ENCODE data around the gene SLC5A9. TPM values are rescaled to one million over a fixed set of nuclear protein-coding genes. Genes with fewer than 3 reads are reported as not detected.

Gene SLC5A9
- polyA plus RNA-seq, 1 donor = 133 TPM

DNA sequence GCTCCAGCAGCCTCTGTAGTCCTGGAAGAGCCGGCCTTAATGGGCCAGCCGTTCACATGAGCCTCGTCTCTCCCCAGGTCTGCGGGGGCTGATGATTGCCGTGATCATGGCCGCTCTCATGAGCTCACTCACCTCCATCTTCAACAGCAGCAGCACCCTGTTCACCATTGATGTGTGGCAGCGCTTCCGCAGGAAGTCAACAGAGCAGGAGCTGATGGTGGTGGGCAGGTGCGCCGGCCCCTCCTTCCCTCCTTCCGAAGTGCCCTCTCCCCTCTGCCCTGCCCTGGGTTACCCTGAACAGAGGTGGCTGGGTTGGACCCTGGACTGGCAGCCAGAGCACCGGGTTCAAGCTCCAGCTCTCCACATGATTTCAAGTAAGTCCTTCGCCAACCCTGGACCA is 13.1 kb downstream of the SLC5A9 start:
- WGBS (ENCODE audit: insufficient coverage, low lambda C conversion rate) = no CpG with 5 or more reads among the region's 13 CpGs

DNA sequence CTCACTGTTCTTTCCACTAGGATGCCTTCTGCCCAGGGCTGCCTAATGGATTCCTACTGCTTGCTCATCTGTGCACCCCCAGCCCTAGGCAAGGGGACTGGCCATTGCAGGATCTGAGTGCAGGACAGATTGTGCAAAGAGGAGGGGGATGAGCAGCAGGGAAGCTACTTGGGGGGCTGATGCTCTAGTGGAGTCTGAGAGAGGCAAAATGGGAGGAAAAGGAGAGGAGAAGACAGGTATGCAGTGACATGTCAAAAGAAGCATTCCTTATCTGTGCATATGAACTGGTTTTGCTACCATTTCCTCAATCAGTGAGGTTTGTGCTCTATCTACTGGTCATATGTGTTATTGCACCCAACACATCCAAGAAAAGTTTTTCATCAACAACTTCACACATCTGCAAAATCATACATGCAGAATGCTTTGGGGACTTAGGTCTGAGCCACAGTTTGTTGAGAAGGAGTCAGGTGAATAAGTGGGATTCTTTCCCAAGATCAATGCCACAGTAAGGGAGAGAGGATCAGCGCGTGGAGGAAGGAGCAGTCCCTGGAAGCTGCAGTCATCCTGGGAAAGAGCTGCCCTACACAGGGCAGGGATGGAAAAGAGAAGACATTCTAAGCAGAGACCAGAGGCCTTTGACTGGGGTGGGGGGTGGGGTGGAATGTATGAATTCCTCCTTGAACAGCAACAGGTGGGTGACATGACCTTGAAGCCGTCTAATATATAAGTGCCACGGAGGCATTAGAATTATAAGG is 14.4 kb downstream of the SLC5A9 start:
- Histone ChIP-seq H3K4me1 (ENCODE audit: control insufficient read depth, insufficient read depth, low read length) (peaks cover 13% of the 10 kb centered on the region), H3K9me3 (ENCODE audit: control insufficient read depth, low read depth, low read length) (no peaks in the 10 kb centered on the region), H3K4me3 (ENCODE audit: low read length) (no peak overlapping the region), H3K36me3 (ENCODE audit: control insufficient read depth, insufficient read depth, low read length) (peaks cover 70% of the 10 kb centered on the region), H3K27me3 (ENCODE audit: control insufficient read depth, insufficient read depth, low read length) (no peaks in the 10 kb centered on the region), H3K27ac (ENCODE audit: low read length) (no peak overlapping the region)
- WGBS (ENCODE audit: insufficient coverage, low lambda C conversion rate) = no CpG with 5 or more reads among the region's 4 CpGs
- peak in 1 of 2 donors; percentile 36 for DNase-seq

More for the DNA sequence above, 13.1 kb downstream of the SLC5A9 start:
- no peak for DNase-seq
- Histone ChIP-seq H3K27me3 (ENCODE audit: control insufficient read depth, insufficient read depth, low read length) (no peaks in the 10 kb centered on the region), H3K36me3 (ENCODE audit: control insufficient read depth, insufficient read depth, low read length) (peaks cover 82% of the 10 kb centered on the region), H3K4me3 (ENCODE audit: low read length) (no peak overlapping the region), H3K4me1 (ENCODE audit: control insufficient read depth, insufficient read depth, low read length) (peaks cover 10% of the 10 kb centered on the region), H3K9me3 (ENCODE audit: control insufficient read depth, low read depth, low read length) (no peaks in the 10 kb centered on the region), H3K27ac (ENCODE audit: low read length) (no peak overlapping the region)

DNA sequence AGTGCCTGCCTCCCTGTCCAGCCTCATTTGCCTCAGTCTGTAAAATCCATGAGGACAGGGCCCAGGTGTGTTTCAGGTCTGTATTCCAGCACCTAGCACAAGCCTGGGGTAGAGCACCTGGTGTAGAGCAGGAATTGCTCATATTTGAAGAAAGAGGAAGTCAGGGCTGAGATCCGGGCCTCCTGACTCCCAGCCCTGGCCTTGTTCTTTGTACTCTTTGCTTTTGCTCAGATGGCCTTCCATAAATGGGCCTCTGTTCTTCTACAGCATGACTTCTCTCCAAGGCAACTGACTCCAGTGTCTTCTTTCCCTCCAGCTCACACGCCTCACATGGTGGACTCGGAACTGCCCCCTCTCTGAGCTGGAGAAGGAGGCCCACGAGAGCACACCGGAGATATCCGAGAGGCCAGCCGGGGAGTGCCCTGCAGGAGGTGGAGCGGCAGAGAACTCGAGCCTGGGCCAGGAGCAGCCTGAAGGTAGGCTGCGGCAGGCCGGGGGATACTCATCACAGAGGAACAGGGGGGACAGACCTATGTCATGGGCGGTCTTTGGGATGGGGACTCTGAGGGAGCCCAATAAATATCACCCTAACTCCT is 19.7 kb downstream of the SLC5A9 start:
- Histone ChIP-seq H3K27me3 (ENCODE audit: control insufficient read depth, insufficient read depth, low read length) (no peaks in the 10 kb centered on the region), H3K9me3 (ENCODE audit: control insufficient read depth, low read depth, low read length) (no peaks in the 10 kb centered on the region), H3K4me1 (ENCODE audit: control insufficient read depth, insufficient read depth, low read length) (peaks cover 19% of the 10 kb centered on the region), H3K27ac (ENCODE audit: low read length) (peak overlapping the region; percentile 29), H3K4me3 (ENCODE audit: low read length) (no peak overlapping the region), H3K36me3 (ENCODE audit: control insufficient read depth, insufficient read depth, low read length) (peaks cover 52% of the 10 kb centered on the region)
- no CpG with 5 or more reads among the region's 12 CpGs for WGBS (ENCODE audit: insufficient coverage, low lambda C conversion rate)
- DNase-seq = peak; percentile 28 to 72

DNA sequence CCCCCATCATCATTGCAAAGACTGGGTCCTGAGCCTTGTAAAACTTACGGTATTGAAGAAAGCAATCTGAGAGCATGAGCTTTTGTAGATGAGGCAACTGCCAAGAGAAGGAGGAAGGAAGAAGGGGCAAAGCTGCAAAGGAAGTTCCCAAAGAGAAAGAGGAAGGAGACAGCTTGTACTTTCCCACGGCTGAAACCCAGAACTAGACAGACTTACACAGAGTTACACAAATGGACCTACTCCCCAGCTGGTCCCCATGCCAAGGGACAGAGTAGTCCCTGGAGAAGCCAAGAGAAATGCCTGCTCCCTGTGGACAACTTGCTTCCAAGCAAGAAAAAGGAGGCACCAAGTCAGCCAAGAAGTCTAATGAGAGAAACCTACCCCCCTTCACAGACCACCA is 22.6 kb downstream of the SLC5A9 start:
- 80% methylated on average over 1 of the region's 2 CpGs for WGBS (ENCODE audit: insufficient coverage, low lambda C conversion rate)
- peaks cover 42% of the 10 kb centered on the region for H3K36me3 ChIP-seq (ENCODE audit: control insufficient read depth, insufficient read depth, low read length)

DNA sequence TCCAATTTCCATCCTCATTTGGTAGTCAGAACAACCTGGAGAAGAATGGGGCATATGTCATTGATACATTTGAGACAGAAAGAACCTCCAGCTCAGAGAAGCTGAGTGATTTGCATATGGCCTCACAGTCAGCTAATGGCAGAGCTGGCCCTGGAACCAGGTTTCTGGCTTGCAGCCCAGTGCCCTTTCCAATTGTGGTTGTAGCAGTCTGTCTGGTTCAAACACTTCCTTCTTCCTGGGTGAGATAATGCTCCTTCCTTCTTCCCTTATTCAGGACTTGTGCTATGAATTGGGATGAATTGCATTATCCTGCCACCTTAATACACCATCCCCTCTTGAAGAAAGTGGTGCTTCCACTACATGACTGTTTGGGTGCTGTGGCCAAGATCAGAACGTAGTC is 24.2 kb downstream of the SLC5A9 start:
- peak in 1 of 2 donors; percentile 39 for DNase-seq
- no peaks in the 10 kb centered on the region for H3K9me3 ChIP-seq (ENCODE audit: control insufficient read depth, low read depth, low read length)
- WGBS (ENCODE audit: insufficient coverage, low lambda C conversion rate) = no CpG with 5 or more reads among the region's 1 CpG

More for the DNA sequence above, 22.6 kb downstream of the SLC5A9 start:
- DNase-seq = no peak
- Histone ChIP-seq H3K27me3 (ENCODE audit: control insufficient read depth, insufficient read depth, low read length) (no peaks in the 10 kb centered on the region), H3K9me3 (ENCODE audit: control insufficient read depth, low read depth, low read length) (no peaks in the 10 kb centered on the region), H3K4me3 (ENCODE audit: low read length) (no peak overlapping the region), H3K27ac (ENCODE audit: low read length) (no peak overlapping the region), H3K4me1 (ENCODE audit: control insufficient read depth, insufficient read depth, low read length) (peaks cover 24% of the 10 kb centered on the region)

DNA sequence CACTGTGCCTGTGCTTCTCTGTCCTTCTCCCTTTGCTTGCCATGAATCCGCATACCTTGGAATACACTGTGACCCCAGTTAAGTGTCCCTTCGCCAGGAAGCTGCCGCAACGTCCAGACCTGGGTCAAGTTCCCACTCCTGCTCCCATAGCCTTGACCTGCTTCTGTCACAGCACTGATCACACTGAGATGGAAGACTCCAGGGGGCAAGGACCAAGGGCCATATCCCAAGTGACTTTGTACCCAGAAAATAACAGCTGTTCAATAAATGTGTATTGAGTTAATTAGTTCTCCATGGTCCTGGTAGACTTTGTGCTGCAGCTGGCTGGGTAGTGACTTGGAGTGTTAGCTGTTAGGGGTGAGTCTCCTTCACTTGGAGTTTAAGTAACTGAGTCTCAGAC is 25.8 kb downstream of the SLC5A9 start:
- no peak overlapping the region for H3K27ac ChIP-seq (ENCODE audit: low read length)
- peak in 1 of 2 donors; percentile 70 for DNase-seq
- WGBS (ENCODE audit: insufficient coverage, low lambda C conversion rate) = no CpG with 5 or more reads among the region's 4 CpGs

More for the DNA sequence above, 24.2 kb downstream of the SLC5A9 start:
- Histone ChIP-seq H3K4me1 (ENCODE audit: control insufficient read depth, insufficient read depth, low read length) (peaks cover 33% of the 10 kb centered on the region), H3K36me3 (ENCODE audit: control insufficient read depth, insufficient read depth, low read length) (peaks cover 40% of the 10 kb centered on the region), H3K4me3 (ENCODE audit: low read length) (no peak overlapping the region), H3K27me3 (ENCODE audit: control insufficient read depth, insufficient read depth, low read length) (no peaks in the 10 kb centered on the region), H3K27ac (ENCODE audit: low read length) (no peak overlapping the region)

DNA sequence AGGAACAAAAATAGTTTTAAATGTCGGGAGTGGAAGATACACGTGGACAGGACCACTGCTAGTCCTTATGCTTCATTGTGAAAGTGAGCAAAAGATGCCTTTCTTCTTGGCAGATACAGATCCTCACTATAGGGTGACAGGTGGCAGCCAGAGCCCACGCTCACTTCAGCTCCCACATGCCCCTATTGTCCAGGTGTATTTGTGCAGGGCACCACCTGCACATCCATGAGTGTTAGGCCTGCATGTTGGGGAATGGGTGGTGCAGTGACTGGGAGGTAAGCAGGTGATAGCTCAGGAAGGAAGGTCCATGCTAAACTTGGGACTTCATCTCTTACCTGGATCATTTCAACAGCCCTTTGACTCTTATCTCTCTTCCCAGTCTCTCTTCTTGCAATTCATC is 27.4 kb downstream of the SLC5A9 start:
- Histone ChIP-seq H3K27me3 (ENCODE audit: control insufficient read depth, insufficient read depth, low read length) (no peaks in the 10 kb centered on the region), H3K36me3 (ENCODE audit: control insufficient read depth, insufficient read depth, low read length) (peaks cover 25% of the 10 kb centered on the region), H3K4me1 (ENCODE audit: control insufficient read depth, insufficient read depth, low read length) (peaks cover 38% of the 10 kb centered on the region), H3K27ac (ENCODE audit: low read length) (no peak overlapping the region), H3K4me3 (ENCODE audit: low read length) (no peak overlapping the region), H3K9me3 (ENCODE audit: control insufficient read depth, low read depth, low read length) (no peaks in the 10 kb centered on the region)
- DNase-seq = no peak
- no CpG with 5 or more reads among the region's 3 CpGs for WGBS (ENCODE audit: insufficient coverage, low lambda C conversion rate)

More for the DNA sequence above, 25.8 kb downstream of the SLC5A9 start:
- no peaks in the 10 kb centered on the region for H3K9me3 ChIP-seq (ENCODE audit: control insufficient read depth, low read depth, low read length)
- no peak overlapping the region for H3K4me3 ChIP-seq (ENCODE audit: low read length)
- H3K36me3 ChIP-seq (ENCODE audit: control insufficient read depth, insufficient read depth, low read length) = peaks cover 30% of the 10 kb centered on the region
- H3K27me3 ChIP-seq (ENCODE audit: control insufficient read depth, insufficient read depth, low read length) = no peaks in the 10 kb centered on the region
- peaks cover 33% of the 10 kb centered on the region for H3K4me1 ChIP-seq (ENCODE audit: control insufficient read depth, insufficient read depth, low read length)

DNA sequence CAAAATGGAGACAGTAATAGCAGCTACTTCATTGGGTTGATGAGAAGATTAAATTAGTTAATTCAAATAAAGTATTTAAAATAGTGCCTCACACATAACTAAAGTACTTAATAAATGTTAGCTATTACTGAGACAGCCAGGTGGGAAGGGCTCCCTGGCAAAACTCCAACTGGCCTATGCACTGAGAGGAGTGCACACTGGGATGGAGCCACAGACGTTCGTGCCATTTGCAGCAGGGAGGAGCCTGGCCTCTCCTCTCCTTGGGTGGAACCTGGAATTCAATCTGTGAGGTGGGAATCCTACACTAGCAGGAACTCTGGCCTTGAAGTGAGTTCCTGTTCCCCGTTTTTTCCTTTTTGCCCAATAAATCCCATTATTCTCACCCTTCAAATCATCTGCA is 28.1 kb downstream of the SLC5A9 start:
- peak overlapping the region; percentile 75 for H3K27ac ChIP-seq (ENCODE audit: low read length)
- H3K27me3 ChIP-seq (ENCODE audit: control insufficient read depth, insufficient read depth, low read length) = no peaks in the 10 kb centered on the region
- H3K4me3 ChIP-seq (ENCODE audit: low read length) = no peak overlapping the region
- peaks cover 39% of the 10 kb centered on the region for H3K4me1 ChIP-seq (ENCODE audit: control insufficient read depth, insufficient read depth, low read length)
- no peaks in the 10 kb centered on the region for H3K9me3 ChIP-seq (ENCODE audit: control insufficient read depth, low read depth, low read length)
- no CpG with 5 or more reads among the region's 3 CpGs for WGBS (ENCODE audit: insufficient coverage, low lambda C conversion rate)
- peak; percentile 77 to 91 for DNase-seq
- peaks cover 20% of the 10 kb centered on the region for H3K36me3 ChIP-seq (ENCODE audit: control insufficient read depth, insufficient read depth, low read length)

DNA sequence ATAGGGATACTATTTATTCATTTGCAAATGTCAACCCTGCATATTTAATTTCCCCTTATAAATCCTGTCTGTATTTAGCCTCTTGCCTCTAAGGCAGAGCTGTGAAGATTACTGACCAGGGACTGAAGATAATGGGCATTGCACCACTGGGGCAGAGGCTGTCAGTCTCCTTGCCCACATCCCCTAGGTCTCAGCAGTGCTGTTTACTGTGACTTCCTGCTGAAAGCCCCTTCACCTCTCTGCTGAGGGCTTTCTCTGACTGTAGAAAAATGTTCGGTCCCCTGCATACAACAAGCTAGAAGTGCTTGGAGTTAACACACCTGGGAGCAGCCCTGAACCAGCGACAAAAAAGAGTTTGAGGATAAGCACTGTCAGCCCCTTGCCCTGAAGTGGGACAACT is 28.8 kb downstream of the SLC5A9 start:
- H3K9me3 ChIP-seq (ENCODE audit: control insufficient read depth, low read depth, low read length) = no peaks in the 10 kb centered on the region
- no peak overlapping the region for H3K4me3 ChIP-seq (ENCODE audit: low read length)
- peaks cover 39% of the 10 kb centered on the region for H3K4me1 ChIP-seq (ENCODE audit: control insufficient read depth, insufficient read depth, low read length)
- H3K27ac ChIP-seq (ENCODE audit: low read length) = peak overlapping the region; percentile 75
- DNase-seq = no peak
- WGBS (ENCODE audit: insufficient coverage, low lambda C conversion rate) = no CpG with 5 or more reads among the region's 2 CpGs
- no peaks in the 10 kb centered on the region for H3K27me3 ChIP-seq (ENCODE audit: control insufficient read depth, insufficient read depth, low read length)
- peaks cover 19% of the 10 kb centered on the region for H3K36me3 ChIP-seq (ENCODE audit: control insufficient read depth, insufficient read depth, low read length)

DNA sequence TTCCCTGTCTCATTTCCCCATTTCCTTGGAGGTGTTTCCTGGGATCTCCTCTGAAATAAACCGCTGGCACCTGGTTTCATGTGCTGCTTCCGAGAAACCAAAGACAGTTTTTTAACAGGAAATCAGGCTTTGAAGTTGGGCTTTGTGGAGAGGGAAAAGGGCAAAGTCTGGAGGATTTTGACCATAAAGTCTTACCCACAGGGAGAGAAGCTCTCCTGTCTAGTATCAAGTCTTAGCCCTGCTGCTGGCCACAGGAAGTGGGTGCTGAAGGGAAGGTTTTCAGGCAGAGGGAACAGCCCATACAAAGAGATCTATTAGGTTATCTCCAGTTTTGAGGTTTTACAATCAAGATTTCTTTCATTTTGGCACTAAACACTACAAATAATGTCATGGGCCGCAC is 29.3 kb downstream of the SLC5A9 start:
- no peaks in the 10 kb centered on the region for H3K9me3 ChIP-seq (ENCODE audit: control insufficient read depth, low read depth, low read length)
- no peaks in the 10 kb centered on the region for H3K27me3 ChIP-seq (ENCODE audit: control insufficient read depth, insufficient read depth, low read length)
- no peak overlapping the region for H3K4me3 ChIP-seq (ENCODE audit: low read length)
- peak overlapping the region; percentile 75 for H3K27ac ChIP-seq (ENCODE audit: low read length)
- H3K36me3 ChIP-seq (ENCODE audit: control insufficient read depth, insufficient read depth, low read length) = peaks cover 19% of the 10 kb centered on the region
- peak; percentile 23 to 50 for DNase-seq
- H3K4me1 ChIP-seq (ENCODE audit: control insufficient read depth, insufficient read depth, low read length) = peaks cover 39% of the 10 kb centered on the region
- WGBS (ENCODE audit: insufficient coverage, low lambda C conversion rate) = no CpG with 5 or more reads among the region's 3 CpGs
